Stimulated activated CD8-positive, alpha-beta memory T cell treated with anti-CD3 and anti-CD28 coated beads, Interleukin-12 subunit alpha, Interleukin-12 subunit beta, amount 100 ng/mL, for 1 hour (primary cell): ENCODE results near the gene XPR1.

Experiments
- DNase-seq: peaks from one replicate; pipeline ENCODE4 v3.0.0-alpha.2; 2020; ENCODE audit warnings: low read depth

XPR1 gene

DNA sequence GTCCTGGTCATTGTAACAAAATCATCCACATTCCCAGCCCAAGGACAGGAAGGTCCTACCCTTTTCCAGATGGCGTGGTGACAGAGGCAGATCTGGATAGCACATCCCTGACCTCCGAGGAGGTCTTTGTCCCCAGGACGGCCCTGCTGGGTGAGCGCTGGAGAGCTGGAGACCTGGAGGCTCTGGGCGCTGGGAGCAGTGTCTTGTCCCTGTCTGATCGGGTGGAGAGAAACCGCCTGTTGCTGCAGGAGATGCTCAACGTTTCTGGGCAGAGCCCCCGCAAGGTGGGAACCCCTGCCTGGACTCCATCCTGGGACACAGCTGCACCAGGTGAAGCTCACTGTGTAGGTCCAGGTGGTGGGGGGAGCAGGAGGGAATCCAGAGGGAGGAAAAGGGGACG lies 284.9 kb downstream of the XPR1 start:
- no peak for DNase-seq

DNA sequence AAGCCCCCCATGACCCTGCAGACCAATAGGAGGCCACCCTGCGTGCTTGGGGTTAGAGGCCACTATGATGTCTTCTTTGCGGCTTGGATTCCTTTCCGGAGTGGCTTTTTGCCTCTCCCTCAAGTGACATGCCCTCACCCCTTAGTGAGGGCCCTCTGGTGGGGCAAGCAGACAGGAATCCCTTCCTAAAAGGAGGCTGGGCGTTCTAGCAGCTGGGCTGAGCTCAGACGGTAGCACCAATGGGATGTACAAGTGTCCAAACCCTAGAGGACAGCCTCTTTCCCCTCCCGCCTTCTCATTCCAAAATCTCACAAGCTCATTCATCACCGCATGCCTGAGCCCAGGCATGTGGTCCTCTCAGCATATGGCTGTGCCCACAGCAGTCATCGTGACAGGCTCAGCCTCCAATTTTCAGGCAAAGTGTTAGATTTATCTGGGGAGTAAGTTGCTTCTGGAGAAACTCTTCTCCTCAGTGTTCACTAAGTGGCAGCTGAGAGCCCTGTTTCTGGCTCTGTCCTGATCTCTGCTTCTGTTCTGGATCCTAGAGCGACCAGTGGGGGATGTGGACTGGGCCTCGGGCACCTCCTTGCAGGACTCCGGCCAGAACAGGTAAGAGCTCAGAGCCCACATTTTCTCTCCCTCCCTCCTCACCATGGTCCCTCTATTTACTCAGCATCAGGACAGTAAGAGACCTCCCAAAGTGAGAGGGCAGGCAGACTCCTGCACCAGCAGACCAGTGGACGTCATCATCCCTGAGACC lies 285.7 kb downstream of the XPR1 start:
- DNase-seq, result no peak

DNA sequence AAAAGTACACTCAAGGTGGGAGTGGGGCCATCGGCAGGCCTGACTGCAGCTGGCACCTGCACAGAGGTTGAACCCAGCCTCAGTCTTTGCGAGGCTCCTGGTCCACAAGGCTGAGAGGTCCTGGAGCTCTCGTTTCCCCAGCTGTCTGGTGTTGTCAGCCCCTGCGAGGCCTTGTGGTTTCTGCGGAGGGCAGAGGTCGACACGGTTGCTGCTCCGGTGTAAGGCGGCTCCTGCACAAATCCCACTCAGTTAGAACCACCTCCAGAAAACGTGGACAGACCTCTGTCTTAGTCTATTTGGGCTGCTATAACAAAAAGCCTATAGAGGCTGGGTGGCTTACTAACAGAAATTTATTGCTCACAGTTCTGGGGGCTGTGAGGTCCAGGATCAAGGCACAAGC lies 286.7 kb downstream of the XPR1 start:
- no peak for DNase-seq

DNA sequence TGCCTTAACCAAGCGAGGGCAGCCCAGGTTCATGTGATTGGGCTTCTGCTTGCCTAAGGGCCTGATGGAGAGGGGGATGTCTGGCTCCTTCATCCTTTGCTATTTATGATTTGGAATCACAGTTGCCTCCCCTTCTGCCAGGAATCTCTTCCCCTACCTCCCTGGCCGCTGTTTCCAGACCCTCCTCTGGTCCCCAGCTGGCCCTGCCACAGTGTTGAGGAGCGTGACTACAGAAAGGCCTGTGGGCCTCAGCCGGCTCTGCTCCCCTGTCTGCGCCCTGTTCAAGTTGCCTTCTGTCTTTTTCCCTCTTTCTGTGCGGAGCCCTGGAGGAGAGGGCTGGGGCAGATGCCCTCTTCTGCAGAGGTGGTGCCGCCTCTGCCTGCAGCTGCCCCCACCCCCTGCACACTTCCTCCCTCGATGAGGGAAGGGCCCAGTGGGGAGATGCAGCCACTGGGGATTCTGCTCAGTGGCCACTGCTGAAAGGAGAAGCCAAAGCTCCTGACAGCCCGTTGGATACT lies 287.4 kb downstream of the XPR1 start:
- no peak for DNase-seq

DNA sequence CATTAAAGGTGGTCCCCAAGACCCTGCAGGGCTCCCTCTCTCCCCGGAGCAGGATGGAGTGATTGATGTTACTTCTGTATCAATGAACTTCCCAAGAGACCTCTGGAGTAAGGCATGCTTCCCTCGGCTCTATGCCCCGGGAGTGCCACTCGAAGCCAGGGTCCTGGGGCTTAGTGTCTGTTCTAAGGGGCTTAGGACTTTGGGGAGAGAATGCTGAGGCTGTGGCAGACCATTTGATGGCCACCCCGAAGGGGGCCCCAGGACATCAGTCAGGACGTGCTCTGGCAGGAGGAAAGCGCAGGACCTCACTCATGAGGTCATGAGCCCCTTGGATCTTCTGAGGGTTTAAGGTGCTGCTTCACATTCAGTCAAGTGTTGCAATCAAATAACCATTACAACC lies 288.4 kb downstream of the XPR1 start:
- DNase-seq, result no peak

DNA sequence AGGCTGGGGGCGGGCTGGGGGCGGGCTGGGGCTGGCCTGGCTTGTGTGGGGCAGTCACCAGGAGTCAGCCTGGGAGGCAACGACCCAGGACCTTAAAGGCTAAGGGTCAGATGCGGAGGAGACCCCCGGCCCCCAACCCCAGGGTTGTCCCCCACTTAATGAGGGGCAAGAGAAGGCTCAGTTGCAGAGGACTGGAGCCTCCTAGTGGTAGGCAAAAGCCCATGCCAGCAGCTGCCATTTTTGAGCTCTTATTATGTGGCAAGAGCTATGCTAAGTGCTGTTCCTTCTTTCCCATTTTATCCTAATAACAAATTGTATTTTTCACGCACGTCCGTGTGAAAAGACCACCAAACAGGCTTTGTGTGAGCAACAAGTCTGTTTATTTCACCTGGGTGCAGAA lies 288.9 kb downstream of the XPR1 start:
- no peak for DNase-seq

DNA sequence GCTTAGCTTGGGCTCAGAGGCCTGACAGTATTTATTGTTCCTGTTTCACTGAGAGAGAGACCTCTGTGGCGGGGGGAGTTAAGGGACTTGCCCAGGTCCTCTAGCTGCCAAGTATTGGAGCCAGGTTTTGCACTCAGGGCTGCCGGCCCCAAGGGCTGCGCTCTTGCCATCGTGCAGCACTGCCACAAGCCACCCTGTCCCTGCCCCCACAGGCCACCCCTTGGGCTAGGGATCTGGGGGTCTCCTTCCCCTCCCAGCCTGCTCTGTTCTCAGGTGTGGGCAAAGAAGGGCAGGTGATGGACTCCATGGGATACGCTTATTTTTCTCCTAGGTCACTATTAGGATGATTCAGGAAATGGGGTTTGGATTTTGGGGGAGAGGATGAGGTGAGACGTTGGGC lies 289.6 kb downstream of the XPR1 start:
- no peak for DNase-seq

DNA sequence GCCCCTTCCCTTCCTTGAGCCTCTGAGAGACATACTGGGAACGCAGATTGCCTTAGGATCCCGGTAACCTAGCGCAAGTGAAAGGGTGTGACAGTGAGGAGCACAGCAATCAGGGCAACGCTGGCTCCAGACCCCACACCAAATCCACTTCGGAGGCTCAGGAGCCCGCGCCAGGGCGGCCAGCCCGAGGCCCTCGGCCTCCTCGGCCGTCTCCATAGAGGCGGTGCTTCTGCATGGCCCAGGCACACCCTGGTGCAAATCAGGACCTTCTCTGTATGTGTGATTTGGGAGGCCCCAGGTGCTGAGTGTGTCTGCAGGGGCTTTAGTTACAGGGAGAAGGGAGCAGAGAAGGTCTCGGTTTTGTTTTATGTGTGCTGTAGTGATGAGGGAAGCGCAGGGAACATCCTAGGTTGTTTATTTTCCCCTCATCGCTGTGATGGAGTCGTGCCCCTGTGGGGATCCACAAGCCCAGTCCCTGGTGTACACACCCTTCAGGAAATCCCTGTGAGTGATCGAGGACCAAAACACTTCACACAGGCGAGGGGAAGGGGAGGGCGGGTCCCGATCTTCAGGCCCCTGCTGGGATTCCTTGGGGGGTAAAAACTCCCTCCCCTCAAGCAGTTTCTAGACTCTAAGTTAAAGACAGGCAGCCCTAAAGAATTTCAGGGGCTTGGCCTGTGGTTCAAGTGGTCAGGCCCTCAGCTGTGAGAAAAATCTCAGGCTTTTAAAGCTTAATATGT lies 290.2 kb downstream of the XPR1 start:
- DNase-seq, result no peak

DNA sequence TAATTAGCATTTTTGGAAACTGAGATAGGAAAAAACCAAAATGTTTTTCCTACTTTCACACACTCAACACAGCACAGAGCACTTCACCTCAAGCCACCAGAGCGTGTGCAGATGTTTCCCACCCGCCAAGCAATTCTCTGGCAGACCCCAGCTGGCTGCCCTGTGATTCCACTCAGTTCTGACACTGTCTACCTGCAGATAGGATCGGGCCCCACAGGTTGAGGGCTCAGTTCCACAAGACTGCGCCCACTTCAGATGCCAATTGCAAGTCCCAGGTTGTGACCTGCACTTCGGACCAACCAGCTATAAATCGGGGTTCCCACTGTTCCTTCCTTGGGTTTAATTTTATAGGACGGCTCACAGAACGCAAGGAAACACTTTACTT lies 290.8 kb downstream of the XPR1 start:
- DNase-seq, result no peak

DNA sequence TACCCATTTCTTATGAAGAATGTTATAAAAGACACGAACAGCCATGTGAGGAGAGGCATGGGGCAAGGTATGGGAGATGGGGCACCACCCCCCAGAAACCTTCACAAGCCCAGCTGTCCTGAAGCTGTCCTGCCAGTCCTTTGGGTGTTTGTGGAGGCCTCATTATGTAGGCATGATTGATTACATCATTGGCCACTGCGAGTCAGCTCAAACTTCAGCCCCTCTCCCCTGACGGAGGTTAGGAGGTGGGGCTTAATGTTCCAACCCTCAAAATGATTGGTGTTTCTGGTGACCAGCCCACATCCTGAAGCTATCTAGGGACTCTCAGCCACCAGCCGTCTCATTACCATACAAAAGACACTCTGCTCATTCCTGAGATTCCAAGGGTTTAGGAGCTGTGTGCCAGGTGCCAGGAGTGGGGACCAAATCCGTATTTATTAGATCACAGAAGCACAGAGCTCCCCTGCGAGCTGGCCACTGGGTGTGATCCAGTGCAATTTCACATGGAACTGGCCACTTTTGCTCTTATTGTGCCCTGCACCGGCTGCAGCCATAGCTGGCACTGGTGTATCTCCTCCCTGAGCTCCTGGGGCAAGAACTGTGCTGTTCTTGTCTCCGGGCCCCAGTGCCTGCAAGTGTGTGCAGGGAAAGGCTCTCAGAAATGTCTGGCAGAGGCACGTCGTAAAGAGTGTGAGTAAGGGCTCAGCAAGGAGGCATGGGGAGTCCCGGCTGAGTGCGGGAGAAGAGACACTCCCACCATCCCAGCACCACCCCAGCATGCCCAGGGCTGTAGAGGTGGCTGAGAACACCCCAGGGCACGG lies 291.4 kb downstream of the XPR1 start:
- DNase-seq, result no peak

DNA sequence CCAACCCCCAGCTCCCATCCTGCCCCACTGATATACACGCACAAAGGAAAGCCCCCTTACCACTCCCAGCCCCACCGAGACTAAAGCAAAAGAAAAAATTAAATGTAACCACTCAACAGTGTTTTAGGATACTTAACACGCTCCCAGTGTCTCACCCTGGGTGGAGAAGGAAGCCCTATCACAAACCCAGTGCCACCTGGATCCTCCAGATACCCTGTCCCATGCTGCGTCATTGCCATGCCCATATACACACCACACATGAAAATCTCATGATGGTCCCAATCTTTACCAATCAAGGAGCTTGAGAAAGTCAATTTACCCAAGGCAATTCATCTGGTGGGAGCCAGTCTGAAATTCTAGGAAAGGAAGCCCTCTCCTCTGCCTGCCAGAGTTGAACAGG lies 292.1 kb downstream of the XPR1 start:
- DNase-seq, result no peak

DNA sequence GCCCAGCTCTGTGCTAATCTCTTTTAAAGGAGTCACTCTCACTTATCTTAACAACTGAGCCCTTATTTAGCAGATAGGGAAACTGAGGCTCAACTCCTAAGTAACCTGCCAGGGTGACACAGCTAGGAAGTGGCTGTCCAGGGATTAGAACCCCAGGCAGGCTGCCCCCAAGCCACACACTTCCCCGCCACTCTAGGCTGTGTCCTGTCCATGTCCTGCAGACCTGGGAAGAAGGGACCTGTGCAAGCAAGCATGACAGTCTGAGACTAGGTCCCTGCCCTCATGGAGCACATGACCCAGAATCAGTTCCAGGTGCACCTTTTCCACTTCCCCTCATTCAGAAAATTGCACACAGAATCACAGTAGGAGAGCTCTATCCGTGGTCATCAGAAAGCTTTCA lies 293.1 kb downstream of the XPR1 start:
- DNase-seq, result no peak

DNA sequence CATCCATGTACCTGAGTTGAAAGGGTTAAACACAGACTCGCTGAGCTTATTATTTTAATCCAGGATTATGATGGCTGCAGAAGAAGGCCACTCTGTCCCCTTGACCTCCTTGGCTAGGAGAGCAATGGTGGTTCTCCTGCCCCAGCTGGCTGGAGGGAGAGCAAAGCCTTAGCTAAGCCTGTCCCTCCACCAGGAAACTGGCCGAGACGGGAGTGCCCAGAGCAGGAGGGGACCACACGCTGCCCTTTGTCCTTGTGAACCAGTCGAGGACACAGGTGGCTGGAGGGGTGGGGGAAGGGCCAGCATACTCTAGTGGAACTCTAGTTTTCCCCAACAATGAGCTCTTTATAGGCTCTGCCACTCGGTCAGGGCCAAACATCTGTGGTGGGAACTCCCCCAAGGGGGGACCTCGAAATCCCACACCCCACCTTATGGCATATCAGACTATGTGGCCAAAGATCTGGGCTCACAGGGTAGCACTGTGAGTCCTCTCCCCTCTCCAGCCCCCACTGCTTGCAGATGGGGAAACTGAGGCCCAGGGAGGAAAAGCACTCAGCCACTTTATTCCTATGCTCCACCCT lies 293.7 kb downstream of the XPR1 start:
- no peak for DNase-seq

DNA sequence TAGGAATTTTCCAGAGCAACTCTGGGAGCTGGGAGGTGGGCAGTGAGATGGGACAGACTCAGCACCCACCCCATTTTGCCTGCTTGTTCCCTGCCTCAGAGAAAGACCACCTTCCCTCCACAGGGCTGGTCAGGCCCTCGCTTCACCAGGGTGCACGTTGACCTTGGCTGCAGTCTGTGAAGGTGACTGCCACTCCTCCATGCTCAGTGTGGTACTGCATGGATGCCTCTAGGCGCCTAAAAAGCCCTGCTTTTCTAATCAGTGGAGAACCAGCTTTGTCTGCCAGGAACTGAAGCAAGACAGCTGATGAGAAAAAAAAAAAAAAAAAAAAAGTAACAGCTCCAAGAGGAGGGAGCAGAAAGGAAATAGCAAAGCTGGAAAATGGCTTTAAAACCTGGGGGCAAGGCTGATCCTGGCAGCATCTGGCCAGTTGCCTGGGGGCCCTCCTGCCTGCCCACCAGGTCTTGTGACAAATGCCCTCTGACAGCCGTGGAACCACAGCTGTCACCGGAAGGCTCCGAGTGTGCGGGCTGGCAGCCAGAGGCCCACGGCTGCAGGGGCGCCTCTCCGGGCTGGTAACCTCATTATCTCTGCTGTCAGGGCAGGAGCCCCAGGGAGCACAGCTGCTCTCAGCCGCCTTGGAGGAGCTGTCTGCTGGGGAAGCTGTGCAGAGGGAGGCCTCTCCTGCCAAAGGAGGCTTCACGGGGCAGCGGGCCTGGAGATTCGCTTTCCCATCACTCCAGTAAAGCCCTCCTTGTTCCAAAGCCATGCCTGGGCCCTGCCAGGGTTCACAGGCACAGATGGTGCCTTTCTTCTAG lies 294.6 kb downstream of the XPR1 start:
- no peak for DNase-seq

DNA sequence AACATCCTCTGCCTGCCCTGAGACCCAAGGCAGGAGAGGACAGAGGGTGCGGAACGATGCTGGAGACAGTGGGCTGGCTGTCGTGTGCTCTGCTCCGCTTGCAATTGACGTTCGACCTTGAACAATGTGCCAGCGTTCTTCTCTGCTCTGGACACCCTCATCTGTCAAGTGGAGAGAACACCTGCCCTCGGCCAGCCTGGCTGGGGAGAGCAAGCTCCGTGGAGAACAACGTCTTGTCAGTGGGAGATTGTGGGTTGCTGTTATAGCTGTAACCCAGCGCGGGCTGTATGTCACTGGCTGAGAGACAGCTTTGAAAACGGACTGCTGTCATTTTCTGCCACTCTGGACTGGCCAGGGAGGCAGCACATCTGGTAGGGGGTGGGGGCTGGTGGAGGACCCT lies 295.5 kb downstream of the XPR1 start:
- no peak for DNase-seq

DNA sequence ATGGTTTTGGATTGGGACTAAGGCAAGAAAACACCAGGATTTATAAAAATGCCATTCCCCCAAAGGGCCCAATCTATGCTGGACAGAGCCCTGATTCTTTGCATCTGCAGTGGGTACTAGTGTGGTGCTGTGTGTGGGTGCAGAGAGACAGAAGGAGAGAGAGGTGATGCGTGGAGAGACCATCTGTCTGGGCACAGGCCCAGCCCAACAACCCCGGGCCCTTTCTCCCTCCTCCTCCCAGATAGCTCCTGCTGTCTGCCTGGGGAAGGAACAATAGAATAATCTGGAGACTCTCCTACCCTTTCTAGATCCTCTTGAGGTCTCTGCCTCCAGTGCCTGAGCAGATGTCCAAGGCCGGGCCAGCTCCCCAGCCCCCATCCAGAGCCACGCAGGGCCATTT lies 296.0 kb downstream of the XPR1 start:
- DNase-seq, result no peak

DNA sequence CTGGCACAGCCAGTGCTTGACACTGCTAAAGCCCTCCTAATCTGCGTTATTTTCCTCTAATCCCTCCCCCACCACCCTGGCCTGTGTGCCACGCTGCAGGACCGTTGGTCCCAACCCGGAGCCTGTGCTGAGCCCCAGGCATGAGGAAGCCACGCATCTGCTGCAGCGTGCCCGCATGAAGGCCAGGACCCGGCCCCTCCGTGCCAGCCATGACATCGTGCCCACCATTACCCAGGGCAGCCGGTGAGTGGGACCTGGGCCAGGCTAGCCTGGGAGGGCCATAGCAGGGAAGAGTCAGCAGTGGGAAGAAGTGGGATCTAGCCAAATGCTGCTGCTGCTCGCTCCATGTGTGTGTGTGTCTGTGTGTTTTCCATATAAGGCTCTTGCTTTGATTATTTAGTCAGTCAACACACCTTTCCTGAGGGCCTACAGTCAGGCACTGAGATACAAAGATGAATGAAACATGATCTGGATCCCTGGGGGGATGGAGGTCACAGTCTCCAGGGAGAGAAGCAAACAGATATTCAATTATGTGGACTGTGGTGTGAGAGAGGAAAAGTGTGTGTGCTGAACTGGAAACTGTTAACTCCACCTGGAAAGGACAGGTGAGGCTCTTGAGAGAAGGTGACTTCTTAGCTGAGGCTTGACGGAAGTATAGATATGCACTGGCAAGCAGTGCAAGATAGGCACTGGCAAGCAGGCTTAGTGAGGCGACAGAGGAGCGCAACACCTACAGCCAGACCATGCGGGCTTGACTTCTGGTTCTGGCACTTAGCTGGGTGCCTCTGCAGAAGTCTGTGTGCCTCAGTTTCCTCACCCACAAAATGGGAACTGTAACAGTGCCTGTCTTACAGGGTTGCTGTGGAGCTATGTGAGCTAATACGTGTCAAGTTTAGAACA lies 296.8 kb downstream of the XPR1 start:
- DNase-seq, result no peak

DNA sequence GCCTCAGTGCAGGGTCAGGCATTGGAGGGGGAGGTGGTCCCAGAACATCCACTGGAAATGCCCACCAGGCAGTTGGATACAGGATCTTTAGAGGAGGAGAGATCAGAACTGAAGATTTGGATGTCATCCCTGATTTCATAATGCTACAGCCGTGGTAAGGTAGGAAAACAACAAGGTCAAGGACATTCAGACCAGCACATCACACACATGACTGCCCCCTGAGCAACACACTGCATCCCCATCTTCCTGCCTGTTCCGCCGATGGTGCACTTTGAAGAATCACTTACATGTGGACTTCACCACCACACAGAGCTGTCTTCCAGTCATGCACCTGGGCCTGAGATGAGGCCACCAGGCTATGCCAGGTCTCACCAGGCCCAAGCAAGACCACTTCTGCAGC lies 297.6 kb downstream of the XPR1 start:
- DNase-seq, result no peak

DNA sequence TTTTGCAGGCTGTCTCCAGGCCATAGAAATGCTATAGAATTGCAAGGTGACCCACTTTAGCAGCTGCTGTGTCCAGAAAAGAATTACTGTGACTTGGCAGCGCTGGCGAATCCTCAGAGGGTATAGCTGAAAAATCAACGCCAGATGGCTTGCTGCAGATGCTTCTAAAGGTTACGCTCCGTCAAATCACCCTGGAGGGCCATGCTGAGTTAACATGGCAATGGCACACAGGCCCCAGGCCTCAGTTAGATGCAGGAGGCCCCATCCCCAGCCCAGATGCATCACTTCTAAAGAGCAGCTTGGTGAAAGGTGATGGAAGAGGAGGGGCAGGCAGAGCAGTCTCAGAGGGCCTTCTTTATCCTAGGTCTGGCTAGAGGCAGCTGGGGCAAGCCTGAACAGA lies 298.9 kb downstream of the XPR1 start:
- no peak for DNase-seq

DNA sequence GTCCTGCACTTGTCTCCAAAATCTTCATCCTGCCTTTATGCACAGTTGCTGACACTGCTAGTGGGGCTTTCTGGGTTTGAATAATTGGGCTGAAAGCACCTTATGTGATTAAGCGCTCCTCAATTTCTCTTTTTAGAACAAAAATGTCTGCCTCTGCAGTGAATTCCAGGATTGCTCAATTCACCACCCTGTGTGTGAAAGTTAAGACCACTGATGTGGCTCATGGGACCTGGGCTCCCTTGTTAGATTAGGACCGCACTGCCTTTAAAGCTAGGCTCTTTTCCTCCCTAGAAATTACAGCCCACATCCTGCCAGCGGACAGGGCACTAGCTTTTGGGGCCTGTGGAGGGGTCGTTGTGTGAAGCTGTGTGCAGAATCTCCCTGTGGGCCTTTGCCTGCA lies 299.7 kb downstream of the XPR1 start:
- DNase-seq, result no peak

DNA sequence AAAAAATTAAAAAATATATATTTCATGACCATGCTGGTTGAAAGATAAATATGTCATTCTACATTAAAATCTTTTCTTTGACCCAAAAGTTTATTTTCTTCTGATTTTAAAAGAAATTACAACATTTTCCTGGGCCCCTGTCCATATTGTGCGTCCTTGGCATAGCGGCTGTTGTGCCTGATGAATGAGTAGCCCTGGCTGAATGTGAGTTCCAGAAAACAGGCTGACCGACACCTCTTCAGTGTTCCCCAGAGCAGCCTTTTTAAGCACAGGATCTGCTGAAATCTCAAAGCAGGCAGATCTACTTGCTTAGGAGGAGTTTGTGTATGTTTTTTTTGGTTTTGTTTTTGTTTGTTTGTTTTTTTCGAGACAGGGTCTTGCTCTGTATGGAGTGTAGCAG lies 300.6 kb downstream of the XPR1 start:
- no peak for DNase-seq
